ENCODE measurements around the gene CACNG4. TPM values are rescaled to one million over a fixed set of nuclear protein-coding genes. Genes with fewer than 3 reads are reported as not detected.

CACNG4 gene
- total RNA-seq, 2 donors from 2014 or later: 9.5 to 12.9 TPM

DNA sequence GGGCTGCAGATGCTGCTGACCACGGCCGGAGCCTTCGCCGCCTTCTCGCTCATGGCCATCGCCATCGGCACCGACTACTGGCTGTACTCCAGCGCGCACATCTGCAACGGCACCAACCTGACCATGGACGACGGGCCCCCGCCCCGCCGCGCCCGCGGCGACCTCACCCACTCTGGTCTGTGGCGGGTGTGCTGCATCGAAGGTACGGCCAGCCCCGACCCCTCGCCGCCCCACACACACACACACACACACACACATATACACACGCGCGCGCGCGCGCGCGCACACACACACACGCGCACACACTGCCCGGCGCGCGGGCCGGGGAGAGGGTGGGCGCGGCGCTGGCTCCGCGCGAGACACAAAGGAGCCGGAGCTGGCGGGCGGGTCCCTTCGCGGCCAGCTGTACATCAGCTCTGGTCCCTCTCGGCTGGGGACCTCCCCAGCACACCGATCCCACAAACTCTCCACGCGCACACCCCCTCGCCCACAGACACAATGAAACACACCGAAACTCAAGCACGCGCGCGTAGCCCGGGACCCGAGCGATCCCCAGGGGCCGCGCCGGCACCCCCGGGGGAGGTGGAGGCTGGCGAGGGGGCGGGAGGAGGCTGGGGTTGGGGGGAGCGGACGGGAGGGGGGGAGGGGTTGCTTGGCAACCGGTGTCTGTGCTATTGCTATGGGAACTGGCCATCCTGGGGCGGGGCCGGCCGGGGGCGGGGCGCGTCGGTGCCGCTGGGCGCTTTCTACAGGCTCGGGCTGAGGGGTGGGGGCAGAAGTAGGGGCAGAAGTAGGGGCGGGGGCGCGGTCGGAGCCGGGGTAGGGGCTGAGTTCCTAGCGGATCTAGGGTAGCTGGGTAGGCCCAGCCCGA lies 658 bp downstream of the CACNG4 start:
- Histone ChIP-seq H3K4me3 (peak overlapping the region; percentile 42 to 61), H3K27me3 (replicated peaks; ENCODE audit: insufficient read depth) (no peaks in the 10 kb centered on the region), H3K4me1 (replicated peaks) (peaks cover 17% of the 10 kb centered on the region), H3K9me3 (no peaks in the 10 kb centered on the region), H3K27ac (peak overlapping the region; percentile 6 to 74), H3K36me3 (no peaks in the 10 kb centered on the region)
- intact Hi-C loops (cut with DNase I): no loop called here
- no peak for TF ChIP-seq CTCF (IDR thresholded peaks at IDR 0.05)
- TF ChIP-seq POLR2AphosphoS5 (IDR thresholded peaks at IDR 0.05): no peak
- no peak for TF ChIP-seq POLR2A (IDR thresholded peaks at IDR 0.05)
- peak; percentile 65 for DNase-seq (ENCODE audit: low spot score)
- 1% methylated on average over 58 of the region's 92 CpGs for WGBS

GRCh38 chr17:66965801-66966262 lies 1.3 kb downstream of the CACNG4 start:
- WGBS: 3% methylated on average over 28 of the region's 36 CpGs
- TF ChIP-seq CTCF (IDR thresholded peaks at IDR 0.05): no peak
- TF ChIP-seq POLR2A (IDR thresholded peaks at IDR 0.05): no peak
- no peak for TF ChIP-seq POLR2AphosphoS5 (IDR thresholded peaks at IDR 0.05)
- no peak for DNase-seq (ENCODE audit: low spot score)
- H3K36me3 ChIP-seq: no peaks in the 10 kb centered on the region
- peaks cover 17% of the 10 kb centered on the region for H3K4me1 ChIP-seq (replicated peaks)
- H3K4me3 ChIP-seq: peak overlapping the region; percentile 42 to 61
- no peaks in the 10 kb centered on the region for H3K27me3 ChIP-seq (replicated peaks; ENCODE audit: insufficient read depth)
- intact Hi-C loops (cut with DNase I): no loop called here
- H3K27ac ChIP-seq: peak overlapping the region; percentile 6 to 74
- H3K9me3 ChIP-seq: no peaks in the 10 kb centered on the region

GRCh38 chr17:66966298-66966697 lies 1.8 kb downstream of the CACNG4 start:
- 19% methylated on average over 11 of the region's 11 CpGs for WGBS
- H3K4me3 ChIP-seq: peak overlapping the region; percentile 42 to 61
- H3K27me3 ChIP-seq (replicated peaks; ENCODE audit: insufficient read depth): no peaks in the 10 kb centered on the region
- intact Hi-C loops (cut with DNase I): no loop called here
- H3K4me1 ChIP-seq (replicated peaks): peaks cover 17% of the 10 kb centered on the region
- H3K36me3 ChIP-seq: no peaks in the 10 kb centered on the region
- no peak for TF ChIP-seq POLR2AphosphoS5 (IDR thresholded peaks at IDR 0.05)
- no peak for TF ChIP-seq POLR2A (IDR thresholded peaks at IDR 0.05)
- no peak for TF ChIP-seq CTCF (IDR thresholded peaks at IDR 0.05)
- peak overlapping the region; percentile 6 to 74 for H3K27ac ChIP-seq
- DNase-seq (ENCODE audit: low spot score): no peak
- no peaks in the 10 kb centered on the region for H3K9me3 ChIP-seq

- Histone ChIP-seq H3K27me3 (replicated peaks; ENCODE audit: insufficient read depth) (no peaks in the 10 kb centered on the region), H3K4me1 (replicated peaks) (peaks cover 17% of the 10 kb centered on the region)
Observed at GRCh38 chr17:66966704-66967418, 2.4 kb downstream of the CACNG4 start.

More at GRCh38 chr17:66966704-66967418, 2.4 kb downstream of the CACNG4 start:
- H3K36me3 ChIP-seq: no peaks in the 10 kb centered on the region
- no peaks in the 10 kb centered on the region for H3K9me3 ChIP-seq
- peak overlapping the region in 1 of 2 donors; percentile 61 for H3K4me3 ChIP-seq
- WGBS: 74% methylated on average over 9 of the region's 9 CpGs
- intact Hi-C loops (cut with DNase I): no loop called here
- peak overlapping the region in 1 of 2 donors; percentile 78 for H3K27ac ChIP-seq
- no peak for DNase-seq (ENCODE audit: low spot score)
- no peak for TF ChIP-seq POLR2AphosphoS5 (IDR thresholded peaks at IDR 0.05)
- no peak for TF ChIP-seq POLR2A (IDR thresholded peaks at IDR 0.05)
- TF ChIP-seq CTCF (IDR thresholded peaks at IDR 0.05): no peak
